HepG2 (cell line): Measurements from ENCODE around the gene KRTAP3-3. TPM values are rescaled to one million over a fixed set of nuclear protein-coding genes. Genes with fewer than 3 reads are reported as not detected.

Experiments used
- ATAC-seq: fragments of 200-7000 bp; cut with Tn5 transposase; 3 replicates; pipeline ENCODE4 v1.9.1; 2020; ENCODE audit warnings: mild to moderate bottlenecking, moderate library complexity
- BruUV-seq: library from RNA; stranded (reverse); fragments of 400-500 nt; replicated peaks from 2 replicates; lab custom pipeline; 2021; lab: Mats Ljungman, UMichigan
- CTCF ChIA-PET: fragments of 300-600 bp; formaldehyde crosslinking; extraction: SDS; loops from one replicate; lab custom pipeline; 2021; ENCODE audit warnings: low total read pairs, inconsistent platforms, low intra/inter-chr PET ratio; lab: Yijun Ruan, JAX
- POLR2A ChIA-PET: fragments of 350-600 bp; sonication (Branson Sonifier 250); formaldehyde crosslinking; loops from one replicate; lab custom pipeline; 2020; ENCODE audit warnings: antibody characterized with exemption, inconsistent platforms; lab: Yijun Ruan, JAX
- DNase-seq: peaks from one replicate; pipeline ENCODE4 v3.0.0-alpha.2; 2015; ENCODE audit warnings: low spot score
- FAIRE-seq: peaks from 3 replicates; lab custom pipeline; 2011; peaks lifted over from hg19 to GRCh38; lab: Jason Lieb, UNC
- H2AFZ ChIP-seq: one replicate; pipeline ENCODE4 v1.6.1; 2011; ENCODE audit warnings: low read length, inconsistent platforms
- H3K27ac ChIP-seq: fragments of 300-600 bp; 3 replicates; pipeline ENCODE4 v1.8.0; 2011; ENCODE audit warnings: mixed run types, mild to moderate bottlenecking, mixed read lengths, low read length, inconsistent platforms; ENCODE audit not compliant: insufficient read depth; ENCODE audit errors: extremely low read length
- H3K27me3 ChIP-seq, 2 experiments: fragments of 200-600 bp in 1 of 2; 2 replicates in 1 of 2; 3 replicates in 1 of 2; pipeline versions ENCODE4 v1.6.0 to v1.8.0; 2011; ENCODE audit warnings: low read length in 2 of 2, mild to moderate bottlenecking in 2 of 2, moderate library complexity in 2 of 2, inconsistent platforms in 1 of 2; ENCODE audit not compliant: insufficient read depth in 2 of 2, control insufficient read depth in 1 of 2
- H3K36me3 ChIP-seq, 2 experiments: fragments of 200-600 bp in 1 of 2; replicated peaks in 1 of 2; 2 replicates in 1 of 2; 3 replicates in 1 of 2; pipeline versions ENCODE4 v1.5.1 to v1.8.0; 2011; ENCODE audit warnings: low read length in 2 of 2, inconsistent platforms in 1 of 2; ENCODE audit not compliant: insufficient read depth in 2 of 2, control insufficient read depth in 1 of 2
- H3K4me1 ChIP-seq: 2 replicates; pipeline ENCODE4 v1.5.1; 2012; ENCODE audit warnings: low read length, inconsistent platforms; ENCODE audit not compliant: insufficient read depth
- H3K4me2 ChIP-seq: 2 replicates; pipeline ENCODE4 v1.6.0; 2011; ENCODE audit warnings: low read depth, low read length, inconsistent platforms
- H3K4me3 ChIP-seq, 3 experiments: fragments of 200-600 bp in 1 of 3; sonication (generic), shearing (Covaris generic) in 1 of 3; replicated peaks in 1 of 3; 2 replicates each; pipeline ENCODE4 v1.5.1; 2011 to 2016; ENCODE audit warnings: low read length in 3 of 3, inconsistent platforms in 2 of 3, low read depth in 2 of 3, mild to moderate bottlenecking in 2 of 3, control low read depth in 1 of 3, mixed read lengths in 1 of 3; ENCODE audit not compliant: insufficient read depth in 1 of 3
- H3K79me2 ChIP-seq: one replicate; pipeline ENCODE4 v1.6.1; 2011; ENCODE audit warnings: low read length, inconsistent platforms; ENCODE audit not compliant: insufficient read depth
- H3K9ac ChIP-seq: 2 replicates; pipeline ENCODE4 v1.6.0; 2011; ENCODE audit warnings: mild to moderate bottlenecking, low read depth, low read length, inconsistent platforms; ENCODE audit not compliant: insufficient read depth
- H3K9me3 ChIP-seq: 2 replicates; pipeline ENCODE4 v1.5.1; 2012; ENCODE audit warnings: mild to moderate bottlenecking, low read length
- H4K20me1 ChIP-seq: 2 replicates; pipeline ENCODE4 v1.6.0; 2011; ENCODE audit warnings: inconsistent platforms, mild to moderate bottlenecking, low read length, moderate library complexity; ENCODE audit not compliant: insufficient read depth
- NR2F1 ChIP-seq, 2 experiments: fragments of 450-650 bp in 1 of 2; formaldehyde crosslinking in 1 of 2; IDR thresholded peaks; 2 replicates each; pipeline versions ENCODE4 v1.5.0 to v1.6.1; 2016 to 2020; ENCODE audit warnings: mild to moderate bottlenecking in 1 of 2, missing compliant biosample characterization in 1 of 2, missing genetic modification reagents in 1 of 2, moderate library complexity in 1 of 2
- SP5 ChIP-seq: IDR thresholded peaks from 2 replicates; pipeline ENCODE4 v1.6.1; 2016; ENCODE audit warnings: low read depth, borderline replicate concordance
- SRF ChIP-seq: IDR thresholded peaks from 2 replicates; pipeline ENCODE4 v1.6.1; 2011; ENCODE audit warnings: mild to moderate bottlenecking, low read depth, low read length, moderate library complexity
- ZNF674 ChIP-seq: sonication (generic); formaldehyde crosslinking; IDR thresholded peaks from 2 replicates; pipeline ENCODE4 v1.5.0; 2020; ENCODE audit warnings: low read depth, mild to moderate bottlenecking, missing genetic modification reagents
- WGBS: methylation state at CpG from one replicate; pipeline ENCODE4 v1.1.6; 2017; ENCODE audit warnings: low lambda C conversion rate; 5-methylcytosine and 5-hydroxymethylcytosine counted together
- in situ Hi-C: cut with HindIII; loops from 2 replicates; pipeline ENCODE4 v1.10.0; 2017; ENCODE audit warnings: low pct_unique_long_range_greater_than_20kb; ENCODE audit not compliant: extremely low pct_ligation_motif_present
- intact Hi-C: fragments of 100-400 bp; cut with micrococcal nuclease; formaldehyde crosslinking; loops from one replicate; pipeline ENCODE4 v1.10.0; 2022; ENCODE audit not compliant: unreplicated experiment
- polyA plus RNA-seq, 8 experiments: library from polyadenylated mRNA; depleted of rRNA in 3 of 8; stranded (reverse) in 7 of 8; unstranded in 1 of 8; fragments of >200 nt; fragmentation: Illumina TruSeq in 4 of 8; extraction: Trizol in 4 of 8; gene quantifications; 2 replicates each; pipeline versions ENCODE4 v1.2.1 to v1.2.3, GENCODE V29; 2011 to 2016; ENCODE audit warnings: low read depth in 4 of 8, missing spikeins in 1 of 8, mixed read lengths in 1 of 8; ENCODE audit not compliant: insufficient read depth in 1 of 8
- total RNA-seq, 5 experiments: library from RNA; depleted of rRNA; stranded (reverse); fragments of >200 nt; fragmentation: Illumina TruSeq; extraction: Trizol; gene quantifications; 2 replicates each; pipeline ENCODE4 v1.2.3, GENCODE V29; 2016; ENCODE audit warnings: low read depth in 1 of 5
- TF ChIP-seq, protein P1 (sequence below): IDR thresholded peaks from 2 replicates; pipeline ENCODE4 v1.6.1; 2016; ENCODE audit warnings: low read depth
- TF ChIP-seq, protein P2 (sequence below): IDR thresholded peaks from 2 replicates; pipeline ENCODE4 v1.6.1; 2012; ENCODE audit warnings: low read depth, low read length, improper control_type of control experiment
- TF ChIP-seq, protein P3 (sequence below): IDR thresholded peaks from 2 replicates; pipeline ENCODE4 v1.6.1; 2016; ENCODE audit warnings: control low read depth
- TF ChIP-seq, protein P4 (sequence below): sonication (generic); formaldehyde crosslinking; IDR thresholded peaks from 2 replicates; pipeline ENCODE4 v1.9.0; 2021; ENCODE audit warnings: mild to moderate bottlenecking, missing genetic modification reagents

Gene KRTAP3-3
- total and polyA plus RNA-seq, 2 of the 13 experiments (the other 11 are each of a cell fraction or from before 2014, with no cell fraction given): not detected

DNA sequence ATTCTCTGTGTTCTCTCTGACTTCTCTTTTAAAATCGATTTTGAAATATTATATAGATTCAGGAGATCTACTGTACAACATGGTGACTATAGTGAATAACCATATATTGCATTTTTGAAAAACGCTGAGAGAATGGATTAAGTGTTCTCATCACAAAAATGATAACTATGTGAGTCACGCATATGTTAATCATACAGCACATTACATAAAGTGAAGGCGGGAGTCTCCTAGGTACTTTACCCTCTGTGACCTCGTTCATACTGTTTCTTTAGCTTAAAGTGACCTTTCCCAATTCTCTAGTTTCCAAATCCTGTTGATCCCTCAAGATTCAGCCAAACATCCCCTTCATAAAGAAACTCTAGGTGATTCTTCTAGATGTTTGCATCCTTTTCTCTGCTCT, 8.8 kb upstream of the KRTAP3-3 start (continued):
- TF ChIP-seq, protein P1, sequence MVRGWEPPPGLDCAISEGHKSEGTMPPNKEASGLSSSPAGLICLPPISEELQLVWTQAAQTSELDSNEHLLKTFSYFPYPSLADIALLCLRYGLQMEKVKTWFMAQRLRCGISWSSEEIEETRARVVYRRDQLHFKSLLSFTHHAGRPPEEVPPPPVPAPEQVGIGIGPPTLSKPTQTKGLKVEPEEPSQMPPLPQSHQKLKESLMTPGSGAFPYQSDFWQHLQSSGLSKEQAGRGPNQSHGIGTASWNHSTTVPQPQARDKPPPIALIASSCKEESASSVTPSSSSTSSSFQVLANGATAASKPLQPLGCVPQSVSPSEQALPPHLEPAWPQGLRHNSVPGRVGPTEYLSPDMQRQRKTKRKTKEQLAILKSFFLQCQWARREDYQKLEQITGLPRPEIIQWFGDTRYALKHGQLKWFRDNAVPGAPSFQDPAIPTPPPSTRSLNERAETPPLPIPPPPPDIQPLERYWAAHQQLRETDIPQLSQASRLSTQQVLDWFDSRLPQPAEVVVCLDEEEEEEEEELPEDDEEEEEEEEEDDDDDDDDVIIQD (CRISPR knock-in tag): peak; percentile 34; the same call in 1 of the 2 replicates
- TF ChIP-seq, protein P2, sequence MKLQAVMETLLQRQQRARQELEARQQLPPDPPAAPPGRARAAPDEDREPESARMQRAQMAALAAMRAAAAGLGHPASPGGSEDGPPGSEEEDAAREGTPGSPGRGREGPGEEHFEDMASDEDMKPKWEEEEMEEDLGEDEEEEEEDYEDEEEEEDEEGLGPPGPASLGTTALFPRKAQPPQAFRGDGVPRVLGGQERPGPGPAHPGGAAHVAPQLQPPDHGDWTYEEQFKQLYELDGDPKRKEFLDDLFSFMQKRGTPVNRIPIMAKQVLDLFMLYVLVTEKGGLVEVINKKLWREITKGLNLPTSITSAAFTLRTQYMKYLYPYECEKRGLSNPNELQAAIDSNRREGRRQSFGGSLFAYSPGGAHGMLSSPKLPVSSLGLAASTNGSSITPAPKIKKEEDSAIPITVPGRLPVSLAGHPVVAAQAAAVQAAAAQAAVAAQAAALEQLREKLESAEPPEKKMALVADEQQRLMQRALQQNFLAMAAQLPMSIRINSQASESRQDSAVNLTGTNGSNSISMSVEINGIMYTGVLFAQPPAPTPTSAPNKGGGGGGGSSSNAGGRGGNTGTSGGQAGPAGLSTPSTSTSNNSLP: peak; percentile 47; the same call in 1 of the 2 replicates
- peak in 1 of 2 experiments; percentile 60; a peak in 2 of 4 replicates for TF ChIP-seq NR2F1 (CRISPR knock-in tag; IDR thresholded peaks at IDR 0.05)
- no peak for TF ChIP-seq ZNF674 (CRISPR knock-in tag)
- TF ChIP-seq SP5 (CRISPR knock-in tag): peak; percentile 53; the same call in 1 of the 2 replicates

DNA sequence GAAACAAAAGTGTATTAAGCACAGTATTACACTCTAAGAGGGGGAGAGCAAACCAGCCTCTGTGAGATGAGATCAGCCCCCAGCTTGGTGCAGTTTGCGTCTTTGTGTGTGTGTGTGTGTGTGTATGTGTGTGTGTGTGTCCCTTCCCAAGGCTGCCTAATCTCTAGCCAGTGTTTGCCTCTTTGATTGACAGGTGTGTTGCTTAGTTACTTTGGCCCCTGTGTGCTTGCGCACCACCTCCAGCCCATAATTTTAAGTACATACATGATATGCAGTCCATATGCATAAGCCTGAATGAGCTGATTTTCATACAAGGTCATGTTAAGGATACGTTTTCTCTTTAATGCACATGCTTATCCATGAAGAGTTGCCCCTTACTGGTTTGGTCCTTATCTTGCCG, 7.8 kb upstream of the KRTAP3-3 start:
- H2AFZ ChIP-seq: no peak overlapping the region
- H3K36me3 ChIP-seq: no peaks in the 10 kb centered on the region
- no peaks in the 10 kb centered on the region for H3K79me2 ChIP-seq
- no peak overlapping the region for H3K27ac ChIP-seq
- no peak for DNase-seq
- WGBS: 87% methylated on average over 4 of the region's 4 CpGs
- no peak for TF ChIP-seq SRF
- TF ChIP-seq, protein P3, sequence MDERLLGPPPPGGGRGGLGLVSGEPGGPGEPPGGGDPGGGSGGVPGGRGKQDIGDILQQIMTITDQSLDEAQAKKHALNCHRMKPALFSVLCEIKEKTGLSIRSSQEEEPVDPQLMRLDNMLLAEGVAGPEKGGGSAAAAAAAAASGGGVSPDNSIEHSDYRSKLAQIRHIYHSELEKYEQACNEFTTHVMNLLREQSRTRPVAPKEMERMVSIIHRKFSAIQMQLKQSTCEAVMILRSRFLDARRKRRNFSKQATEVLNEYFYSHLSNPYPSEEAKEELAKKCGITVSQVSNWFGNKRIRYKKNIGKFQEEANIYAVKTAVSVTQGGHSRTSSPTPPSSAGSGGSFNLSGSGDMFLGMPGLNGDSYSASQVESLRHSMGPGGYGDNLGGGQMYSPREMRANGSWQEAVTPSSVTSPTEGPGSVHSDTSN: peak; percentile 67; the same call in 1 of the 2 replicates
- TF ChIP-seq, protein P4, sequence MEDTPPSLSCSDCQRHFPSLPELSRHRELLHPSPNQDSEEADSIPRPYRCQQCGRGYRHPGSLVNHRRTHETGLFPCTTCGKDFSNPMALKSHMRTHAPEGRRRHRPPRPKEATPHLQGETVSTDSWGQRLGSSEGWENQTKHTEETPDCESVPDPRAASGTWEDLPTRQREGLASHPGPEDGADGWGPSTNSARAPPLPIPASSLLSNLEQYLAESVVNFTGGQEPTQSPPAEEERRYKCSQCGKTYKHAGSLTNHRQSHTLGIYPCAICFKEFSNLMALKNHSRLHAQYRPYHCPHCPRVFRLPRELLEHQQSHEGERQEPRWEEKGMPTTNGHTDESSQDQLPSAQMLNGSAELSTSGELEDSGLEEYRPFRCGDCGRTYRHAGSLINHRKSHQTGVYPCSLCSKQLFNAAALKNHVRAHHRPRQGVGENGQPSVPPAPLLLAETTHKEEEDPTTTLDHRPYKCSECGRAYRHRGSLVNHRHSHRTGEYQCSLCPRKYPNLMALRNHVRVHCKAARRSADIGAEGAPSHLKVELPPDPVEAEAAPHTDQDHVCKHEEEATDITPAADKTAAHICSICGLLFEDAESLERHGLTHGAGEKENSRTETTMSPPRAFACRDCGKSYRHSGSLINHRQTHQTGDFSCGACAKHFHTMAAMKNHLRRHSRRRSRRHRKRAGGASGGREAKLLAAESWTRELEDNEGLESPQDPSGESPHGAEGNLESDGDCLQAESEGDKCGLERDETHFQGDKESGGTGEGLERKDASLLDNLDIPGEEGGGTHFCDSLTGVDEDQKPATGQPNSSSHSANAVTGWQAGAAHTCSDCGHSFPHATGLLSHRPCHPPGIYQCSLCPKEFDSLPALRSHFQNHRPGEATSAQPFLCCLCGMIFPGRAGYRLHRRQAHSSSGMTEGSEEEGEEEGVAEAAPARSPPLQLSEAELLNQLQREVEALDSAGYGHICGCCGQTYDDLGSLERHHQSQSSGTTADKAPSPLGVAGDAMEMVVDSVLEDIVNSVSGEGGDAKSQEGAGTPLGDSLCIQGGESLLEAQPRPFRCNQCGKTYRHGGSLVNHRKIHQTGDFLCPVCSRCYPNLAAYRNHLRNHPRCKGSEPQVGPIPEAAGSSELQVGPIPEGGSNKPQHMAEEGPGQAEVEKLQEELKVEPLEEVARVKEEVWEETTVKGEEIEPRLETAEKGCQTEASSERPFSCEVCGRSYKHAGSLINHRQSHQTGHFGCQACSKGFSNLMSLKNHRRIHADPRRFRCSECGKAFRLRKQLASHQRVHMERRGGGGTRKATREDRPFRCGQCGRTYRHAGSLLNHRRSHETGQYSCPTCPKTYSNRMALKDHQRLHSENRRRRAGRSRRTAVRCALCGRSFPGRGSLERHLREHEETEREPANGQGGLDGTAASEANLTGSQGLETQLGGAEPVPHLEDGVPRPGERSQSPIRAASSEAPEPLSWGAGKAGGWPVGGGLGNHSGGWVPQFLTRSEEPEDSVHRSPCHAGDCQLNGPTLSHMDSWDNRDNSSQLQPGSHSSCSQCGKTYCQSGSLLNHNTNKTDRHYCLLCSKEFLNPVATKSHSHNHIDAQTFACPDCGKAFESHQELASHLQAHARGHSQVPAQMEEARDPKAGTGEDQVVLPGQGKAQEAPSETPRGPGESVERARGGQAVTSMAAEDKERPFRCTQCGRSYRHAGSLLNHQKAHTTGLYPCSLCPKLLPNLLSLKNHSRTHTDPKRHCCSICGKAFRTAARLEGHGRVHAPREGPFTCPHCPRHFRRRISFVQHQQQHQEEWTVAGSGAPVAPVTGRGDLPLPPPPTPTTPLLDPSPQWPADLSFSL (CRISPR knock-in tag): peak; percentile 69; the same call in 1 of the 2 replicates
- TF ChIP-seq, all 625 proteins: peak for 2
- H3K4me3 ChIP-seq: no peak overlapping the region
- intact Hi-C loops (no loop called here), in situ Hi-C loops (loop anchor here (5.0 kb wide), 2 partner anchors 39 to 89 kb away; no protein-coding TSS in a partner anchor)
- ATAC-seq (no peak), FAIRE-seq (no peak)
- no peak overlapping the region for H3K9ac ChIP-seq
- H3K9me3 ChIP-seq: no peaks in the 10 kb centered on the region
- no TSS peak for BruUV-seq
- ChIA-PET POLR2A (interaction anchor here (0.7 kb wide), 1 partner anchor 45 kb away, joined by 3 read pairs; no protein-coding TSS in a partner anchor), CTCF (no interaction called here)
- H4K20me1 ChIP-seq: no peaks in the 10 kb centered on the region
- H3K4me1 ChIP-seq: peaks cover 50% of the 10 kb centered on the region
- no peaks in the 10 kb centered on the region for H3K27me3 ChIP-seq
- H3K4me2 ChIP-seq: no peak overlapping the region
